PC-9 (cell line): Measurements from ENCODE around the gene HDAC1. TPM values are rescaled to one million over a fixed set of nuclear protein-coding genes. Genes with fewer than 3 reads are reported as not detected.

Experiments
- BruUV-seq: library from RNA; stranded (reverse); fragments of 400-500 nt; replicated peaks from 2 replicates; lab custom pipeline; 2021; lab: Mats Ljungman, UMichigan
- CTCF ChIA-PET: fragments of 300-600 bp; sonication (Branson Sonifier 250); formaldehyde crosslinking; loops from one replicate; lab custom pipeline; 2022; ENCODE audit warnings: antibody characterized with exemption; lab: Charles Lee
- POLR2A ChIA-PET: fragments of 300-600 bp; sonication (Branson Sonifier 250); formaldehyde crosslinking; loops from one replicate; lab custom pipeline; 2022; ENCODE audit warnings: antibody characterized with exemption; ENCODE audit not compliant: unreplicated experiment; lab: Charles Lee
- DNase-seq, 2 experiments: peaks; one replicate each; pipeline versions ENCODE4 v3.0.0 to v3.0.0-alpha.2; 2015 to 2022; ENCODE audit warnings: mixed read lengths in 1 of 2
- H2AFZ ChIP-seq: fragments of 200-600 bp; sonication (generic); 2 replicates; pipeline ENCODE4 v1.8.1; 2017; ENCODE audit warnings: antibody characterized with exemption
- H3F3A ChIP-seq: fragments of 200-600 bp; sonication (generic); 2 replicates; pipeline ENCODE4 v1.8.1; 2017; ENCODE audit warnings: antibody characterized with exemption, mild to moderate bottlenecking, low read depth; ENCODE audit not compliant: insufficient read depth
- H3K27ac ChIP-seq: fragments of 200-600 bp; sonication (generic); 2 replicates; pipeline ENCODE4 v1.6.1; 2016; ENCODE audit warnings: mixed run types
- H3K27me3 ChIP-seq: fragments of 200-600 bp; sonication (generic); 2 replicates; pipeline ENCODE4 v1.6.1; 2016; ENCODE audit warnings: low read depth, mixed run types; ENCODE audit not compliant: insufficient read depth
- H3K36me3 ChIP-seq: fragments of 200-600 bp; sonication (generic); 2 replicates; pipeline ENCODE4 v1.6.1; 2016; ENCODE audit warnings: low read depth, mixed run types
- H3K4me1 ChIP-seq: fragments of 200-600 bp; sonication (generic); replicated peaks from 2 replicates; pipeline ENCODE4 v1.6.1; 2016; ENCODE audit warnings: mixed run types; ENCODE audit not compliant: insufficient read depth
- H3K4me2 ChIP-seq: fragments of 200-600 bp; sonication (generic); 2 replicates; pipeline ENCODE4 v1.6.1; 2017; ENCODE audit warnings: mixed run types
- H3K4me3 ChIP-seq: fragments of 200-600 bp; sonication (generic); 2 replicates; pipeline ENCODE4 v1.6.1; 2016; ENCODE audit warnings: mixed run types
- H3K79me2 ChIP-seq: fragments of 200-600 bp; sonication (generic); 2 replicates; pipeline ENCODE4 v1.6.1; 2017; ENCODE audit warnings: low read depth, mixed run types
- H3K9me2 ChIP-seq: fragments of 200-600 bp; sonication (generic); 2 replicates; pipeline ENCODE4 v1.8.1; 2017; ENCODE audit warnings: mild to moderate bottlenecking; ENCODE audit not compliant: insufficient read depth
- H3K9me3 ChIP-seq: fragments of 200-600 bp; sonication (generic); 2 replicates; pipeline ENCODE4 v1.8.1; 2016; ENCODE audit warnings: low read depth; ENCODE audit not compliant: insufficient read depth
- H4K20me1 ChIP-seq: fragments of 200-600 bp; sonication (generic); 2 replicates; pipeline ENCODE4 v1.8.1; 2017; ENCODE audit not compliant: insufficient read depth
- CTCF ChIP-seq: fragments of 200-600 bp; sonication (generic); conservative IDR thresholded peaks from 2 replicates; pipeline ENCODE4 v1.6.1; 2017; ENCODE audit warnings: mixed run types, antibody characterized with exemption, mild to moderate bottlenecking, moderate library complexity
- EZH2 ChIP-seq: fragments of 200-600 bp; sonication (generic); IDR thresholded peaks from 2 replicates; pipeline ENCODE4 v1.8.0; 2017; ENCODE audit warnings: antibody characterized with exemption, low read depth
- intact Hi-C: fragments of 100-400 bp; cut with micrococcal nuclease; formaldehyde crosslinking; loops from one replicate; pipeline ENCODE4 v1.10.0; 2022; ENCODE audit not compliant: unreplicated experiment
- total RNA-seq: library from RNA; stranded (reverse); gene quantifications from 2 replicates; pipeline ENCODE4 v1.2.3, GENCODE V29; 2021

HDAC1 gene
- total RNA-seq, 1 experiment from 2014 or later = 171 TPM

- Histone ChIP-seq H3K9me3 (no peaks in the 10 kb centered on the region), H3K4me1 (no peaks in the 10 kb centered on the region), H3K4me3 (no peak overlapping the region), H2AFZ (no peak overlapping the region), H3K79me2 (peaks cover 57% of the 10 kb centered on the region), H3K27ac (no peak overlapping the region), H4K20me1 (peaks cover 10% of the 10 kb centered on the region; the same call in 1 of the 2 replicates), H3K9me2 (no peaks in the 10 kb centered on the region), H3F3A (no peaks in the 10 kb centered on the region; the same call in 1 of the 2 replicates), H3K27me3 (no peaks in the 10 kb centered on the region), H3K4me2 (no peak overlapping the region), H3K36me3 (peaks cover 25% of the 10 kb centered on the region)
- TF ChIP-seq CTCF = no peak
- no peak for TF ChIP-seq EZH2
- CTCF ChIA-PET = no interaction called here
- no TSS peak for BruUV-seq
- POLR2A ChIA-PET = no interaction called here
- DNase-seq = no peak
- intact Hi-C loops = no loop called here
Observed at GRCh38 chr1:32299327-32299726, 7.4 kb downstream of the HDAC1 start.

GRCh38 chr1:32303358-32303757 is 11.5 kb downstream of the HDAC1 start:
- POLR2A ChIA-PET = no interaction called here
- no peak for DNase-seq
- Histone ChIP-seq H3K4me1 (peaks cover 10% of the 10 kb centered on the region; the same call in 1 of the 2 replicates), H4K20me1 (peaks cover 11% of the 10 kb centered on the region; the same call in 1 of the 2 replicates), H3K36me3 (peaks cover 40% of the 10 kb centered on the region), H3K4me2 (no peak overlapping the region), H3K79me2 (peaks cover 56% of the 10 kb centered on the region), H3K9me2 (no peaks in the 10 kb centered on the region), H2AFZ (no peak overlapping the region), H3K27me3 (no peaks in the 10 kb centered on the region), H3K27ac (no peak overlapping the region), H3K9me3 (no peaks in the 10 kb centered on the region), H3F3A (peaks cover 16% of the 10 kb centered on the region; the same call in 1 of the 2 replicates), H3K4me3 (no peak overlapping the region)
- CTCF ChIA-PET = no interaction called here
- TF ChIP-seq CTCF (no peak), EZH2 (no peak)
- intact Hi-C loops = no loop called here
- no TSS peak for BruUV-seq

GRCh38 chr1:32303997-32304622 is 12.2 kb downstream of the HDAC1 start:
- H3K36me3 ChIP-seq = peaks cover 40% of the 10 kb centered on the region
- no TSS peak for BruUV-seq
- H2AFZ ChIP-seq = no peak overlapping the region
- TF ChIP-seq CTCF (no peak), EZH2 (no peak)
- no peak overlapping the region for H3K4me3 ChIP-seq
- H3K27me3 ChIP-seq = no peaks in the 10 kb centered on the region
- DNase-seq = no peak
- intact Hi-C loops = no loop called here
- CTCF ChIA-PET = no interaction called here
- no peaks in the 10 kb centered on the region for H3K9me3 ChIP-seq
- no peak overlapping the region for H3K4me2 ChIP-seq
- H3K4me1 ChIP-seq = peaks cover 10% of the 10 kb centered on the region; the same call in 1 of the 2 replicates
- H3F3A ChIP-seq = peaks cover 16% of the 10 kb centered on the region; the same call in 1 of the 2 replicates
- H3K9me2 ChIP-seq = no peaks in the 10 kb centered on the region
- POLR2A ChIA-PET = no interaction called here
- H4K20me1 ChIP-seq = peaks cover 11% of the 10 kb centered on the region; the same call in 1 of the 2 replicates
- peaks cover 56% of the 10 kb centered on the region for H3K79me2 ChIP-seq
- H3K27ac ChIP-seq = no peak overlapping the region
